Right atrium auricular region (tissue), 2 donors: ENCODE results near the gene SEPTIN1. TPM values are rescaled to one million over a fixed set of nuclear protein-coding genes. Genes with fewer than 3 reads are reported as not detected.
A peak's percentile ranks its signal among the peaks of the same experiment; 100 is the strongest.

Experiments
- DNase-seq: peaks from one replicate; pipeline ENCODE4 v3.0.0-alpha.2; 2019; ENCODE audit warnings: low spot score
- H3K27ac ChIP-seq, 2 donors: fragments of 200-600 bp; sonication (generic); 1 replicate in 1 of 2; 2 replicates in 1 of 2; pipeline ENCODE4 v1.5.1; 2016 to 2019
- H3K27me3 ChIP-seq, 2 donors: fragments of 200-600 bp; sonication (generic); one replicate each; pipeline versions ENCODE4 v1.5.1 to v1.6.0; 2017 to 2019
- H3K36me3 ChIP-seq: fragments of 200-600 bp; sonication (generic); one replicate; pipeline ENCODE4 v1.5.1; 2016
- H3K4me1 ChIP-seq, 2 donors: fragments of 200-600 bp; sonication (generic); one replicate each; pipeline versions ENCODE4 v1.5.1 to v1.6.0; 2017 to 2019
- H3K4me3 ChIP-seq, 2 donors: fragments of 200-600 bp; sonication (generic); 1 replicate in 1 of 2; 2 replicates in 1 of 2; pipeline ENCODE4 v1.5.1; 2017 to 2019; ENCODE audit warnings: mild to moderate bottlenecking in 1 of 2, moderate library complexity in 1 of 2
- H3K9me3 ChIP-seq, 2 donors: fragments of 200-600 bp; sonication (generic); one replicate each; pipeline ENCODE4 v1.5.1; 2019
- total RNA-seq, 2 donors: library from RNA; depleted of rRNA; stranded (reverse); fragments of >200 nt; gene quantifications; one replicate each; pipeline ENCODE4 v1.1.0, GENCODE V29; 2016
- TF ChIP-seq, protein P1 (sequence below), 2 donors: fragments of 200-600 bp; sonication (generic); IDR thresholded peaks; one replicate each; pipeline ENCODE4 v1.5.1; 2019; ENCODE audit warnings: antibody characterized with exemption in 2 of 2

Gene SEPTIN1
- total RNA-seq, 2 donors from 2014 or later: 0.35 TPM; not detected in 1

GRCh38 chr16:30421010-30421409 lies 38.6 kb upstream of the SEPTIN1 start:
- Histone ChIP-seq H3K27ac (no peak overlapping the region), H3K4me3 (no peak overlapping the region), H3K9me3 (no peaks in the 10 kb centered on the region), H3K36me3 (peaks cover 21% of the 10 kb centered on the region), H3K4me1 (peaks cover 0 to 11% of the 10 kb centered on the region in 2 donors), H3K27me3 (no peaks in the 10 kb centered on the region)
- DNase-seq: no peak
- TF ChIP-seq, protein P1, sequence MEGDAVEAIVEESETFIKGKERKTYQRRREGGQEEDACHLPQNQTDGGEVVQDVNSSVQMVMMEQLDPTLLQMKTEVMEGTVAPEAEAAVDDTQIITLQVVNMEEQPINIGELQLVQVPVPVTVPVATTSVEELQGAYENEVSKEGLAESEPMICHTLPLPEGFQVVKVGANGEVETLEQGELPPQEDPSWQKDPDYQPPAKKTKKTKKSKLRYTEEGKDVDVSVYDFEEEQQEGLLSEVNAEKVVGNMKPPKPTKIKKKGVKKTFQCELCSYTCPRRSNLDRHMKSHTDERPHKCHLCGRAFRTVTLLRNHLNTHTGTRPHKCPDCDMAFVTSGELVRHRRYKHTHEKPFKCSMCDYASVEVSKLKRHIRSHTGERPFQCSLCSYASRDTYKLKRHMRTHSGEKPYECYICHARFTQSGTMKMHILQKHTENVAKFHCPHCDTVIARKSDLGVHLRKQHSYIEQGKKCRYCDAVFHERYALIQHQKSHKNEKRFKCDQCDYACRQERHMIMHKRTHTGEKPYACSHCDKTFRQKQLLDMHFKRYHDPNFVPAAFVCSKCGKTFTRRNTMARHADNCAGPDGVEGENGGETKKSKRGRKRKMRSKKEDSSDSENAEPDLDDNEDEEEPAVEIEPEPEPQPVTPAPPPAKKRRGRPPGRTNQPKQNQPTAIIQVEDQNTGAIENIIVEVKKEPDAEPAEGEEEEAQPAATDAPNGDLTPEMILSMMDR (IDR thresholded peaks at IDR 0.05): no peak

DNA sequence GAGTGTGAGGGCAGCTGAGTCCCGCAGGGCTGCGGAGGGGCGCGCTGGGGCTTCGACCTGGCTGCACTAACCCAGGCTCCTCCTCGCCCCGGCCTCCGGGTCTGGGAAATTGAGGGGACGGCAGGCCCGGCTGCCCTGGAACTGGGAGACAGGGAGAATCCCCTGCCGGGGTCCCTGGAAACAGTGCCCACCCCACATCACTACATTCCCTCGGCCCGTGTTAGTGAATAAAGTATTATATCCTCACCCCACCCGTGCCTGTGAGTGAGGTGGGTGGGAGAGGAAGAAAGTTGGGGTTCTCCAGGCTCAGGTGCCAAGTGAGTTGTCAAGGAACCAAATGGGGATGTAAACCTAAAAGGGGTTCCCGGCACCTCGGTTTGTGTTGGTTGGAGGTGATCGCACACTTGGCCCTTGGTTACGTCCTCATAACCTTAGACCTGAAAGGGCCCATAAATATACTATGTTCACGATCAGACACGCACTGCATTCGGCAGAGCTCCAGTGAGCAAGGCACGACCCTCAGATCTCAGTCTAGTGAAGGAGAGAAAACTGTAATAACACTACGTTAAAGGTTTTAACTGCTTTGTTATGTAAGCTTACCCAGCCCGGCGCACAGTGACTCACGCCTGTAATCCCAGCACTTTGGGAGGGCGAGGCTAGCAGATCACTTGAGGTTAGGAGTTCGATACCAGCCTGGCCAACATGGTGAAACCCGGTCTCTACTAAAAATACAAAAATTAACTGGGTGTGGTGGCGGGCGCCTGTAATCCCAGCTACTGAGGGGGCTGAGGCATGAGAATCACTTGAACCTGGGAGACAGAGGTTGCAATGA lies 36.2 kb upstream of the SEPTIN1 start:
- no peak for DNase-seq
- H3K4me1 ChIP-seq: peaks cover 0 to 11% of the 10 kb centered on the region in 2 donors
- H3K27ac ChIP-seq: peak overlapping the region; percentile 81 to 90
- no peaks in the 10 kb centered on the region for H3K9me3 ChIP-seq
- peaks cover 8% of the 10 kb centered on the region for H3K36me3 ChIP-seq
- no peaks in the 10 kb centered on the region for H3K27me3 ChIP-seq
- peak overlapping the region; percentile 48 to 65 for H3K4me3 ChIP-seq
- TF ChIP-seq, protein P1 (IDR thresholded peaks at IDR 0.05): no peak

GRCh38 chr16:30417529-30418349 lies 35.4 kb upstream of the SEPTIN1 start:
- Histone ChIP-seq H3K9me3 (no peaks in the 10 kb centered on the region), H3K27me3 (no peaks in the 10 kb centered on the region), H3K36me3 (peaks cover 2% of the 10 kb centered on the region), H3K4me3 (peak overlapping the region; percentile 48 to 65), H3K27ac (peak overlapping the region; percentile 81 to 90), H3K4me1 (peaks cover 0 to 11% of the 10 kb centered on the region in 2 donors)
- peak; percentile 73 for DNase-seq
- TF ChIP-seq, protein P1 (IDR thresholded peaks at IDR 0.05): peak; percentile 23 to 46

GRCh38 chr16:30416624-30417528 lies 34.5 kb upstream of the SEPTIN1 start:
- TF ChIP-seq, protein P1 (IDR thresholded peaks at IDR 0.05): no peak
- H3K27me3 ChIP-seq: no peaks in the 10 kb centered on the region
- H3K4me1 ChIP-seq: peaks cover 0 to 11% of the 10 kb centered on the region in 2 donors
- H3K4me3 ChIP-seq: peak overlapping the region; percentile 48 to 65
- no peak for DNase-seq
- peaks cover 5% of the 10 kb centered on the region for H3K36me3 ChIP-seq
- peak overlapping the region; percentile 81 to 90 for H3K27ac ChIP-seq
- no peaks in the 10 kb centered on the region for H3K9me3 ChIP-seq

GRCh38 chr16:30416047-30416603 lies 33.8 kb upstream of the SEPTIN1 start:
- no peak for DNase-seq
- TF ChIP-seq, protein P1 (IDR thresholded peaks at IDR 0.05): no peak
- no peaks in the 10 kb centered on the region for H3K27me3 ChIP-seq

More at GRCh38 chr16:30416047-30416603, 33.8 kb upstream of the SEPTIN1 start:
- Histone ChIP-seq H3K4me3 (no peak overlapping the region), H3K9me3 (no peaks in the 10 kb centered on the region), H3K27ac (no peak overlapping the region), H3K4me1 (peaks cover 0 to 11% of the 10 kb centered on the region in 2 donors), H3K36me3 (peaks cover 5% of the 10 kb centered on the region)
